OCI-LY7 (cell line): Measurements from ENCODE around the gene PHLDB1. TPM values are rescaled to one million over a fixed set of nuclear protein-coding genes. Genes with fewer than 3 reads are reported as not detected.
"Not testable (repeated sequence)": the region's sequence is repeated elsewhere in the genome, so short reads cannot be mapped to it uniquely, and the experiment has no call there.

ENCODE experiments used
- BruUV-seq: library from RNA; stranded (reverse); fragments of 400-500 nt; replicated peaks from 2 replicates; lab custom pipeline; 2021; lab: Mats Ljungman, UMichigan
- CTCF ChIA-PET: fragments of 300-600 bp; sonication (Branson Sonifier 250); formaldehyde crosslinking; loops from one replicate; lab custom pipeline; 2022; ENCODE audit warnings: antibody characterized with exemption; ENCODE audit not compliant: unreplicated experiment; lab: Charles Lee
- POLR2A ChIA-PET: fragments of 300-600 bp; sonication (Branson Sonifier 250); formaldehyde crosslinking; loops from one replicate; lab custom pipeline; 2022; ENCODE audit warnings: antibody characterized with exemption; lab: Charles Lee
- DNase-seq: peaks from one replicate; pipeline ENCODE4 v3.0.0-alpha.2; 2015; ENCODE audit warnings: low spot score
- H2AFZ ChIP-seq: fragments of 200-600 bp; sonication (generic), shearing (Covaris generic); 2 replicates; pipeline ENCODE4 v1.6.1; 2014; ENCODE audit warnings: mild to moderate bottlenecking, antibody characterized with exemption, low read length, moderate library complexity
- H3K27ac ChIP-seq: fragments of 200-600 bp; sonication (generic); 2 replicates; pipeline ENCODE4 v1.5.1; 2014; ENCODE audit warnings: mixed run types, low read depth, mild to moderate bottlenecking, moderate library complexity, low read length, inconsistent platforms; ENCODE audit not compliant: poor library complexity, severe bottlenecking
- H3K36me3 ChIP-seq: fragments of 200-600 bp; sonication (generic); 2 replicates; pipeline ENCODE4 v1.6.1; 2014; ENCODE audit warnings: mild to moderate bottlenecking, antibody characterized with exemption, low read length, moderate library complexity, mixed read lengths; ENCODE audit not compliant: insufficient read depth
- H3K4me1 ChIP-seq: fragments of 200-600 bp; sonication (generic); 2 replicates; pipeline ENCODE4 v1.5.1; 2014; ENCODE audit warnings: mild to moderate bottlenecking, low read length; ENCODE audit not compliant: insufficient read depth, poor library complexity, severe bottlenecking
- H3K4me2 ChIP-seq: fragments of 200-600 bp; sonication (generic); 2 replicates; pipeline ENCODE4 v1.6.1; 2014; ENCODE audit warnings: mild to moderate bottlenecking, low read length
- H3K4me3 ChIP-seq: fragments of 200-600 bp; sonication (generic); 2 replicates; pipeline ENCODE4 v1.5.1; 2014; ENCODE audit warnings: mild to moderate bottlenecking, low read depth, low read length; ENCODE audit not compliant: poor library complexity, severe bottlenecking
- H3K79me2 ChIP-seq: fragments of 200-600 bp; sonication (generic); 2 replicates; pipeline ENCODE4 v1.6.1; 2016; ENCODE audit warnings: low read depth, mild to moderate bottlenecking, low read length, moderate library complexity, mixed read lengths; ENCODE audit not compliant: insufficient read depth
- H3K9me2 ChIP-seq: fragments of 200-600 bp; sonication (generic); 2 replicates; pipeline ENCODE4 v1.6.1; 2016; ENCODE audit warnings: mild to moderate bottlenecking, low read length, mixed read lengths; ENCODE audit not compliant: insufficient read depth
- H3K9me3 ChIP-seq: fragments of 200-600 bp; sonication (generic); 2 replicates; pipeline ENCODE4 v1.6.1; 2014; ENCODE audit warnings: mild to moderate bottlenecking, mixed run types, low read length, mixed read lengths
- H4K20me1 ChIP-seq: fragments of 200-600 bp; sonication (generic); 2 replicates; pipeline ENCODE4 v1.6.1; 2014; ENCODE audit warnings: mild to moderate bottlenecking, antibody characterized with exemption, low read length, moderate library complexity, mixed read lengths; ENCODE audit not compliant: insufficient read depth
- CTCF ChIP-seq: fragments of 200-600 bp; sonication (generic); conservative IDR thresholded peaks from 2 replicates; pipeline ENCODE4 v1.5.1; 2014; ENCODE audit warnings: mild to moderate bottlenecking, antibody characterized with exemption, low read length, moderate library complexity, mixed read lengths
- EZH2phosphoT487 ChIP-seq: fragments of 200-600 bp; sonication (generic); IDR thresholded peaks from 2 replicates; pipeline ENCODE4 v1.6.1; 2018; ENCODE audit warnings: low read depth, borderline replicate concordance, mild to moderate bottlenecking, mixed run types, antibody characterized with exemption, low read length, moderate library complexity, mixed read lengths
- intact Hi-C: fragments of 100-400 bp; cut with micrococcal nuclease; formaldehyde crosslinking; loops from one replicate; pipeline ENCODE4 v1.10.0; 2022; ENCODE audit not compliant: unreplicated experiment
- total RNA-seq, 2 experiments: library from RNA; depleted of rRNA in 1 of 2; stranded (reverse); fragments of >200 nt in 1 of 2; shearing (Covaris generic) in 1 of 2; gene quantifications; 2 replicates each; pipeline ENCODE4 v1.2.3, GENCODE V29; 2014 to 2022

Gene PHLDB1
- total RNA-seq, 2 experiments from 2014 or later, result 0.19 TPM; not detected in 1

GRCh38 chr11:118684187-118684586 is 76.8 kb downstream of the PHLDB1 start:
- H3K4me1 ChIP-seq, result no peaks in the 10 kb centered on the region
- no peak overlapping the region for H3K4me2 ChIP-seq
- POLR2A ChIA-PET, result interaction anchor here (0.6 to 0.7 kb wide), 2 partner anchors 173 to 863 kb away, joined by 3 to 5 read pairs; no protein-coding TSS in a partner anchor
- H3K27ac ChIP-seq, result no peak overlapping the region
- intact Hi-C loops, result no loop called here
- H3K79me2 ChIP-seq, result no peaks in the 10 kb centered on the region
- no peak overlapping the region for H3K4me3 ChIP-seq
- TF ChIP-seq CTCF (no peak), EZH2phosphoT487 (no peak)
- no peaks in the 10 kb centered on the region for H3K36me3 ChIP-seq
- H4K20me1 ChIP-seq, result no peaks in the 10 kb centered on the region
- CTCF ChIA-PET, result no interaction called here
- H2AFZ ChIP-seq, result no peak overlapping the region
- DNase-seq, result no peak
- no peaks in the 10 kb centered on the region for H3K9me3 ChIP-seq
- H3K9me2 ChIP-seq, result no peaks in the 10 kb centered on the region
- no TSS peak for BruUV-seq

GRCh38 chr11:118687906-118688305 is 80.5 kb downstream of the PHLDB1 start:
- Histone ChIP-seq H2AFZ (no peak overlapping the region), H3K9me3 (no peaks in the 10 kb centered on the region), H4K20me1 (no peaks in the 10 kb centered on the region), H3K4me3 (no peak overlapping the region), H3K79me2 (no peaks in the 10 kb centered on the region), H3K4me1 (peaks cover 7% of the 10 kb centered on the region), H3K36me3 (no peaks in the 10 kb centered on the region), H3K4me2 (no peak overlapping the region), H3K9me2 (no peaks in the 10 kb centered on the region), H3K27ac (no peak overlapping the region)
- BruUV-seq, result no TSS peak
- intact Hi-C loops, result no loop called here
- CTCF ChIA-PET, result interaction anchor here (1.1 kb wide), 1 partner anchor 101 kb away, joined by 3 read pairs; no protein-coding TSS in a partner anchor
- no peak for DNase-seq
- TF ChIP-seq CTCF, result no peak
- TF ChIP-seq EZH2phosphoT487, result no peak
- POLR2A ChIA-PET, result no interaction called here

- H3K79me2 ChIP-seq, intact Hi-C loops, H3K27ac ChIP-seq, H3K9me2 ChIP-seq, H2AFZ ChIP-seq, H3K9me3 ChIP-seq, H3K4me1 ChIP-seq, BruUV-seq, H4K20me1 ChIP-seq, DNase-seq, H3K4me3 ChIP-seq, H3K36me3 ChIP-seq, H3K4me2 ChIP-seq: not testable (repeated sequence)
- CTCF ChIA-PET, result interaction anchor here (1.1 kb wide), 1 partner anchor 101 kb away, joined by 3 read pairs; no protein-coding TSS in a partner anchor
- POLR2A ChIA-PET, result interaction anchor here (0.5 kb wide), 1 partner anchor 1087 kb away, joined by 6 read pairs; no protein-coding TSS in a partner anchor
Observed at GRCh38 chr11:118688339-118688738, 80.9 kb downstream of the PHLDB1 start.
